Measurements from ENCODE around the gene DDX54. TPM values are rescaled to one million over a fixed set of nuclear protein-coding genes. Genes with fewer than 3 reads are reported as not detected.

DDX54 gene
- total and polyA plus RNA-seq, 12 donors: 27.9 to 109 (median 70.0) TPM

GRCh38 chr12:113128802-113129663 is 56.2 kb downstream of the DDX54 start:
- H3K27me3 ChIP-seq: no peaks in the 10 kb centered on the region
- 64 to 74% (median 71%) methylated on average over 8 to 9 of the region's 9 CpGs for WGBS, 4 donors

GRCh38 chr12:113127791-113128199 is 57.5 kb downstream of the DDX54 start:
- 31 to 58% (median 32%) methylated on average over 7 to 15 of the region's 15 CpGs for WGBS, 4 donors
- Histone ChIP-seq H3K9me3 (replicated peaks in 1 of 3) (no peaks in the 10 kb centered on the region), H3K36me3 (replicated peaks in 1 of 2) (no peaks in the 10 kb centered on the region), H3K27ac (no peak overlapping the region), H3K4me3 (no peak overlapping the region), H3K4me1 (replicated peaks in 1 of 2) (no peaks in the 10 kb centered on the region), H3K27me3 (no peaks in the 10 kb centered on the region)
- no peak for TF ChIP-seq POLR2A (IDR thresholded peaks at IDR 0.05)
- TF ChIP-seq CTCF (IDR thresholded peaks at IDR 0.05): no peak
- DNase-seq: no peak
- intact Hi-C loops (cut with DNase I): no loop called here

More at GRCh38 chr12:113128802-113129663, 56.2 kb downstream of the DDX54 start:
- no peak for DNase-seq
- no peaks in the 10 kb centered on the region for H3K9me3 ChIP-seq (replicated peaks in 1 of 3)
- H3K4me1 ChIP-seq (replicated peaks in 1 of 2): peaks cover 0 to 11% of the 10 kb centered on the region in 2 donors
- intact Hi-C loops (cut with DNase I): no loop called here
- no peak overlapping the region for H3K27ac ChIP-seq
- no peak overlapping the region for H3K4me3 ChIP-seq
- H3K36me3 ChIP-seq (replicated peaks in 1 of 2): no peaks in the 10 kb centered on the region
- TF ChIP-seq POLR2A (IDR thresholded peaks at IDR 0.05) (no peak), CTCF (IDR thresholded peaks at IDR 0.05) (no peak)

- H3K4me3 ChIP-seq: no peak overlapping the region
- H3K27ac ChIP-seq: no peak overlapping the region
- no peaks in the 10 kb centered on the region for H3K27me3 ChIP-seq
- H3K4me1 ChIP-seq (replicated peaks in 1 of 2): peaks cover 2 to 8% of the 10 kb centered on the region in 2 donors
- no peaks in the 10 kb centered on the region for H3K9me3 ChIP-seq (replicated peaks in 1 of 3)
- DNase-seq: no peak
- H3K36me3 ChIP-seq (replicated peaks in 1 of 2): no peaks in the 10 kb centered on the region
- TF ChIP-seq CTCF (IDR thresholded peaks at IDR 0.05) (no peak), POLR2A (IDR thresholded peaks at IDR 0.05) (no peak)
- intact Hi-C loops (cut with DNase I): no loop called here
- 65 to 87% (median 81%) methylated on average over 3 of the region's 3 CpGs for WGBS, 4 donors
Observed at GRCh38 chr12:113120670-113121370, 64.5 kb downstream of the DDX54 start.

- no peaks in the 10 kb centered on the region for H3K27me3 ChIP-seq
- TF ChIP-seq CTCF (IDR thresholded peaks at IDR 0.05) (no peak), POLR2A (IDR thresholded peaks at IDR 0.05) (no peak)
- no peak for DNase-seq
- no peak overlapping the region for H3K27ac ChIP-seq
- H3K36me3 ChIP-seq (replicated peaks in 1 of 2): no peaks in the 10 kb centered on the region
- intact Hi-C loops (cut with DNase I): no loop called here
- no peak overlapping the region for H3K4me3 ChIP-seq
- peaks cover 8 to 9% of the 10 kb centered on the region in 2 donors for H3K4me1 ChIP-seq (replicated peaks in 1 of 2)
- H3K9me3 ChIP-seq (replicated peaks in 1 of 3): no peaks in the 10 kb centered on the region
- WGBS, 4 donors: 57 to 70% (median 59%) methylated on average over 4 of the region's 4 CpGs
Observed at GRCh38 chr12:113119980-113120669, 65.2 kb downstream of the DDX54 start.

Measured in adrenal gland (tissue), 12 donors.